ENCODE measurements around the gene CARMIL1.

Gene CARMIL1

DNA sequence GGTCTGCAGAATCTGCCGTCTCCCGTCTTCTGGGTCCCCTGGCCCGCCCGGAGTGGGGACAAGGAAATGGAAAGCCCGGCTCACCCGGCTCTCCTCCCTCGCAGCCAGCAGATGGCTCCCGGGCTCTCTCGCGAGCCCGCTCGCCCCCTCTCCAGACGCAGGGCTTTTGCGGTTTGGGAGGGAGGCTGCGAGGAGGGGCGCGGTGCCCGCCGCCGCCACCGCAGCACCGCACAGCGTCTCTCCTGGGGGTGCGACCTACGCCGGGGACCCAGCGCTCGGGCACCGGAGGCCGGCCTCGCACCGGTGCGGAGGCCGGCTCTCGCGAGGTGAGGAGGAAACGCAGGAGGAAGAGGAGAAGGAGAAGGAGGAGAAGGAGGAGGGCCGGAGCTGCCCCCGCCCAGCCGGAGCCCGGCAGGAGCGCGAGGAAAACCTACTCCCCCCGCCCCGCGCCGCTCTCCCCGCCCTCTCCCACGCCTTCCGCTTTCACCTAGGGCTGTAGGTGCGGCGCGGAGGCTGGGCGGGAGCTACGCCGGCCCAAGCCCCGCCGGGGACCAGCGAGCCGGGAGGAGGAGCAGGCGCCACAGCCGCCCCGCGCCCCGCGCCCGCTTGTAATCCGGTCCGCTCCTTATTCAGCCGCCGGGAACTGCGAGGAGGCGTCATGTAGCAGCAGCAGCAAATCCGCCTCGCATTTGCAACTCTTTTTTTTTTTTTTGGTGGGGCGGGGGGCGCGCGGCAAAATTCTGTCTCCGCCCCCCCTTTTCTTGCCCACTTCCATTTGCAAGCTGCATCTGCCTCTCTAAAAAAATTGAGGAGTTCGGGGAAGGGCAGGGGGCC lies at the start of gene CARMIL1:
Gene CARMIL1, plus strand, starts transcription at position 461 of the 834 bp plus-strand sequence. CDS start 422 bp downstream, outside the sequence.
- DNase-seq (ENCODE audit: low read depth in 4 of 4, low spot score in 1 of 4), result peak in 3 of 4 experiments; percentile 33 to 67 (median 53)

DNA sequence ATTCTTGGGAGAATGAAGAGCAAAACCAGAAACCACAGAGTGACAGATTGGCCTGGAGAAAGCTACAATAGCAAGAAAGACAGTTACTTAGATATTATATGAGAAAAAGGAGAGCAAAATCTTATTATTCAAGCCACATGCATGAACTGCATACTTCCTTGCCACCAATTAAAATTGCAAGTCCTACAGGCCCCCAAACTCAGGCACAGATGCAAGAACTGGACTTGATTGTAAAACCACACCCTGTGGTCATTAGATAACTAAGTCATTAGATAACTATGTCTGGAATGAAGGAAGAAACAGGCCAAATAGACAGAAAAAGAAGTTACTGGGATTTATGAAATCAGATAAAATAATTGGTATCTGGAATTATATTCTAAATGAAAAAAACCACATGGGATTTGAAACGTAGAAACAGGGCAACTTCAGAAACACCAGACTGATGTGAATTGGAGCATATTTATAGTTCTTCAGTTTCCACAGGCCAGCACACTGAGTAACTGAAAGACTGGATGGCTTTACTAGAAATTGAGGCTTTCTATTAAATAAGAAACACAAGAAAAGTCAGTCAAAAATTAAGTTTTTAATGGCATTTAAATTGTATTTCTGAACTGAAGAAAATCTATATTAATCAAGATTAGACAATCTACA lies 49.4 kb upstream of the CARMIL1 start:
- no peak for DNase-seq (ENCODE audit: low read depth in 4 of 4, low spot score in 1 of 4)

DNA sequence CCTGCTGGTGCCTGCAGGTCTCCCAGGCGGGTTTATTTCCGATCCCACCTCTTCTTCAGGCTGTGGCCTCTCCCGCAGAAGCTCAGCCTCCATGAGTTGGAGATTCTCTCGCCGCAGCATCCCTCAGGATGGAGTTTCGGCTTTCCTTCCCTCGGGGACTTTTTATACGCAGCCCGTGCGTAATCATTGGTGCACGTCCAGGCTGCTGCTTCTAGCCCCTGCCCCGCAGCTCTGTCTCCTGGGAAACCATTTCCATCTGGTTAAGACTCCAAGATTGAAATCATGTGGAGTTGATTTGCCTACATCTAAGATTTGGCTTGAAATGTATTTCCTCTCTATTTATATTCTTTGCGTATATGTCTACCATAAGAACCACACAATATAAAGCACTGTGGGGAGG lies 46.7 kb upstream of the CARMIL1 start:
- DNase-seq (ENCODE audit: low read depth in 4 of 4, low spot score in 1 of 4), result no peak

DNA sequence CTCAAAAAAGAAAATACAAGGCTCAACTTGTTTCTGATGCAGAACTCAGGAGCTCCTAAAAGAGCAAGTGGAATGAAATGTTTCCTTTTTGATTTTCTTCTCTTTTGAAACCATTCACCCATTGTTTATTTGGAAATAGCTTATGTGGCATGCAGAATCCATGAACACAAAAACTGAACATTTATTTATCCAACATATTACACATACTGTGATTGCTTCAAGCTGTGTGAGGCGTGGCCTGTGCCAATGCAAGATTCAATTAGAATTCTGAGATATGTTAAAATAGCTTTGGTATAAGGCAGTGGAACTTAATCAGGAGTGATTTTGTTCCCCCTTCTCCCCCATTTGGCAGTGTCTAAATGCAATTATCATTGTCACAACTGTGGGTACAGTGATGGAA lies 45.9 kb upstream of the CARMIL1 start:
- no peak for DNase-seq (ENCODE audit: low read depth in 4 of 4, low spot score in 1 of 4)

DNA sequence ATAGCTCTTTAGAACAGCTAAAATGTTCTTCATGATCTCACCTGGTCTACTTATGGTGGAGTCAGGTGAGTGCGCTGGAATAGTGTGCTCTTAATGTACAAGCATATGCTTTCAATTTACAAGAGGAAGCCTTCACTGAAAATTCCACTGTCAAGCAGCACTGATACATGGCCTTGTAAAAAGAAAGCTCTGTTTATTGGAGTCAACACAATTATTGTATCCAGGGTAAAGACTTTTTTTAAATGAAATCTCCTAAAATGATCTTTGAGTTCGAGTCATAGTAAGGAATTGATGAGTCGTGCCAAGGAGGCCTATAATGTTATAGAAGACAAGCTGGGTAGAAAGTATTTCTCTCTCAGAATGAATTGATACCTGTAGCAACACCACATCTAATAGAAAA lies 41.6 kb upstream of the CARMIL1 start:
- DNase-seq (ENCODE audit: low read depth in 4 of 4, low spot score in 1 of 4), result no peak

- DNase-seq (ENCODE audit: low read depth in 4 of 4, low spot score in 1 of 4), result no peak
Measured at GRCh38 chr6:25239059-25239458, 40.1 kb upstream of the CARMIL1 start.

- no peak for DNase-seq (ENCODE audit: low read depth in 4 of 4, low spot score in 1 of 4)
Measured at GRCh38 chr6:25239498-25239897, 39.7 kb upstream of the CARMIL1 start.

DNA sequence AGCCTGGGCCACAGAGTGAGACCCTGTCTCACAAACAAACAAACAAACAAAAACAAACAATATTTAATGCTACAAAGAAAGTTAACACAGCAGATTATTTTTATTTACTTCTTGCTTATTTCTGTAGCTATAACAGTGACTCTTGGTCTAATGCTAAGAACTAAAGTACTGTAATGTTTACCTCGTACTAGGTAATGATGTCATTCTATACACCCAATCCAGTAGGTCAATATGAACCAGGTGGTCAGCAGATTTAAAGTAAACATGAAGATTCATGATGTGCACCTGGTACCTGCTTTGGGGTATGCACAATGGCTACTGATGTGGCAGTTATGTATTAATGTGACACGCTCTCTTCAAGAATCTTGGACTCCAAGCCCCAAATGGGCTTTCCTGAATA lies 36.6 kb upstream of the CARMIL1 start:
- DNase-seq (ENCODE audit: low read depth in 4 of 4, low spot score in 1 of 4), result no peak

GRCh38 chr6:25244865-25245264 lies 34.3 kb upstream of the CARMIL1 start:
- DNase-seq (ENCODE audit: low read depth in 4 of 4, low spot score in 1 of 4), result no peak

DNA sequence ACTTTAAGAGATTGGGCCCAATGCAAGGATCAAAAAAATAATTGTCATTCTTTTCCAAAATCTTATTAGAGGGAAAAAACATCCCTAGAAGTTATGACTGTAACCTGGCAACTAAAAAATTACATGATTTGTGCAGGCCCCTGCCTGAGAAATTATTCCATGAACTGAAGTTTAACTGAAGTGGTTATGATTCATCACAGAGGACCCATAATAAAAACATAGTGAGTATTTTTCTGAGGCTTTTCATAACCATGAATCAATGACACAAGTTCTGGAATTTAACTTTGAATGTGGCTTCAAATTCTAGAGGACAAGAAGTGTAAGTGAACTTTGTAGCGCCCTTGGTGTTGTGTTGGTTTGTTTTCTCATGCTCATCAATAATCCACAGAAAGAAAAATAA lies 31.1 kb upstream of the CARMIL1 start:
- DNase-seq (ENCODE audit: low read depth in 4 of 4, low spot score in 1 of 4), result no peak

- no peak for DNase-seq (ENCODE audit: low read depth in 4 of 4, low spot score in 1 of 4)
Measured at GRCh38 chr6:25249133-25249532, 30.0 kb upstream of the CARMIL1 start.

GRCh38 chr6:25250878-25251277 lies 28.3 kb upstream of the CARMIL1 start:
- DNase-seq (ENCODE audit: low read depth in 4 of 4, low spot score in 1 of 4), result no peak

DNA sequence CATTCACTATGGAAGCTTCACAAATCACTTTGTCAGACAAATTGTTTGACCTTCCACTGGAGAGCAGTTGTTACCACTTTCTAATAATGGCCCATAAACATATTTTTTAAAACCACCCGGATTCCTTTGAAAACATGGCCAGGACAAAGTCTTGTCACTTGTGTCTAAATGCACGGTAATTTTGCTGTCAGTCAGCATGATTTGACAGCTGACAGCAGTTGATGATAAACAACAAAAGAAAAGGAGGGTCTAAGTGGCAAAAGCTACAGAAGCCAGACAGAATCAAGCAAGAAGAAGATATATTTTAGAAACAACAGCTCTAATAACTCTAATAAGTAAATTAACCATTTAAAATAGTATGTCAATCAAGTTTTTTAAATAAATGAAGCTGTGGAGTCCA lies 27.7 kb upstream of the CARMIL1 start:
- no peak for DNase-seq (ENCODE audit: low read depth in 4 of 4, low spot score in 1 of 4)

DNA sequence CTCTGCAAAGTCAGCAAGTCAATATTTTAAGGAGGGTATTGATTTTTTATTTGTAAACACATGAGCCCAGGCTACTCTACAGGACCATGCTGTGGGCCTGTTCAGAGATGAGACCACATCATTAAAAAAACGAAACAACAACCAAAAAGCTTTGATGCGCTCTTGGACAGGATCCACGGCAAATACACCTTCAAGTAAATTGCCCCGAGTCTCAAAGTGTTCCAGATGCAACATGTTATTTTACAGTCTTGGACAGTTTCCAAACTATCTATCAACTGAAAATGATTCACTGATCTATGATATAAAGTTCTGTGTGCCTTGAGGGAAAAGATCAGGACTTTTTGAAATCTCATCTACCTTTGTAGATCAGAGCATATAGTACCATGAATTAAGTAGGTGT lies 25.8 kb upstream of the CARMIL1 start:
- DNase-seq (ENCODE audit: low read depth in 4 of 4, low spot score in 1 of 4), result no peak

DNA sequence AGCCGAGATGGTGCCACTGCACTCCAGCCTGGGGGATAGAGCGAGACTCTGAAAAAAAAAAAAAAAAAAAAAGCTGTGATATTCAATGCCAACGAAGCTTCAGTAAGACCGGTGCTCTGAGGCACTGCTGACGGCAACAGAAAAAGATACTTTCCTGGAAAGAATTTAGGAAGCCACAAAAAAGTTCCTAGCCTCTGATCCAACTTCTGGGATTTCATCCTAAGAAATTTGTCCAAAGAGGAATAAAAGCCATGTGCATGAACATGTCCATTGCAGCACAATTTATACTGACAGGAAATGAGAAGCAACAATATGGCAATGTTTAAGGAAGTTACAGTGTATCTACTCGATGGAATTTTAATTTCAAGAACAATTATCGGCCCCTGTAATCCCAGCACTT lies 24.5 kb upstream of the CARMIL1 start:
- no peak for DNase-seq (ENCODE audit: low read depth in 4 of 4, low spot score in 1 of 4)

DNA sequence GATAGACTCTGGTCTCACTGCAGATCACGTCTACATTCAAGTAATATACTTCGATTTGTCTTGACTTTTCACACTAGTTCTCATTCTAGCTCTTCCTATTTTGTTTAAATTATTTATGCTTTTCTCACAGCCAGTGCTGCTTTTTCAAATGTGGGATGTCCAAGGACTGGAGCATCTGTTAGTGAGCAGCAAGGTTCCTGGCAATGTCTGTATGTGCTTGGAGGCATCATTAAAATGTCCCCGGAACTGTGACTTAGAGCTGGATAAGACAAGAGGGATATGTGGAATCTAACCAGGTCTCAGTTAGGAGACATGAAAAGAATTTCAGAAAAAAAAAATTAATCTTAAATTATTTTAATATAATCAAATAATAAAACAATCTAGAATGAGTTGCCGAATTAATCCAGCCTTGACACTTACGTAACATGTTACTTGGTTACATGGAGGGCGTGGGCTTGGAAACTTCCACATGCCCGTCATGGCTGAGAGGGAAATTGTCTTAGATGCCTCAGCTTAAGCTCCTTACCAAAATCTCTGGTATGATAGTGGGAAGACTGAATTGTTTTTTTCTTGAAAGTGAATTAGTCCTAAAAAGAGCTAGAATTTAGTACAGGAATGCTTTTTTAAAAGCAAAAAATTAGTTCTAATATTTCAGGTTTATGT lies 21.4 kb upstream of the CARMIL1 start:
- no peak for DNase-seq (ENCODE audit: low read depth in 4 of 4, low spot score in 1 of 4)

DNA sequence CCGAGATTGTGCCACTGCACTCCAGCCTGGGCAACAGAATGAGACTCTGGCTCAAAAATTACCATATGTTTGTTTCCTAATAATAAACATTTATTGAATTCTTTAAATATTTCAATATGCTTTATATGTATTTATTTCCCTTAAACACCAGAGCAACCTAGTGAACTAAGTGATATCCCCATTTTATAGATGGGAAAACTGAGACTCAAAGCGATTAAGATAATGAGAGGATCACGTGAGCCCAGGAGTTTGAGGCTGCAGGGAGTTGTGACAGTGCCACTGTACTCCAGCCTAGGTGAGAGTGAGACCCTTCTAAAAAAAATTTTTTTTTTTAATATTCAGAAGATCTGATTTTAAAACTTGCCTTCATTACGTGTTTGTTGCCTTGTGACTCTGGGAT lies 19.4 kb upstream of the CARMIL1 start:
- DNase-seq (ENCODE audit: low read depth in 4 of 4, low spot score in 1 of 4), result no peak

- DNase-seq (ENCODE audit: low read depth in 4 of 4, low spot score in 1 of 4), result no peak
Measured at GRCh38 chr6:25263657-25264056, 15.5 kb upstream of the CARMIL1 start.

GRCh38 chr6:25266456-25267100 lies 12.6 kb upstream of the CARMIL1 start:
- DNase-seq (ENCODE audit: low read depth in 4 of 4, low spot score in 1 of 4), result no peak

- no peak for DNase-seq (ENCODE audit: low read depth in 4 of 4, low spot score in 1 of 4)
Measured at GRCh38 chr6:25267662-25268061, 11.5 kb upstream of the CARMIL1 start.

DNA sequence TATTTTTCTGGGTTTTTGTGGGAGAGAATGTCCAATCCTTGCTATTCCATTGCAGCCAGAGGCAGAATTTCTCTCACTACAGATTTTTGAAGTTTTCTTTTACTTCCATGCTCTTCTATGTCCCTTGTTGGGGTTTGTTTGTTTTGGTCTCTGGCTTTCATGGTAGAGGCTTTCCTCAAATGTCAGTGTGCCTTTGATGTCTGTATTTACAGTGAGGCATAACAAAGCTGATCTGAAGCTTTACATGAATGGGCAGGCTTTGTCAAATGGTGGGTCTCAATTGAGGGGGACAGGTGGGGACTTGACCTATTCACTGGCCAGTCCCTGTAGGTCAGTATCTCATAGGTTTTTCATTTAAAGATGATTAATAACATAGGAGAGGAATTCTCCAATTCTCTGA lies 8.6 kb upstream of the CARMIL1 start:
- no peak for DNase-seq (ENCODE audit: low read depth in 4 of 4, low spot score in 1 of 4)

- DNase-seq (ENCODE audit: low read depth in 4 of 4, low spot score in 1 of 4), result no peak
Measured at GRCh38 chr6:25275436-25275835, 3.7 kb upstream of the CARMIL1 start.

All from stimulated activated CD4-positive, alpha-beta T cell treated with anti-CD3 and anti-CD28 coated beads, Interleukin-1b, Interleukin-23, amount 100 ng/mL, for 24 hours (primary cell).